Omental fat pad (tissue), 4 donors: Measurements from ENCODE around the gene PRKD3. TPM values are rescaled to one million over a fixed set of nuclear protein-coding genes. Genes with fewer than 3 reads are reported as not detected.

ENCODE experiments used
- ATAC-seq: fragments of 150-250 bp; one replicate; pipeline ENCODE4 v1.9.1; 2016; ENCODE audit warnings: mild to moderate bottlenecking, moderate library complexity; ENCODE audit not compliant: low FRiP score
- DNase-seq: peaks from one replicate; pipeline ENCODE4 v3.0.0-alpha.2; 2019; ENCODE audit warnings: low spot score
- CTCF ChIP-seq, 3 donors: fragments of 450-650 bp; IDR thresholded peaks; one replicate each; pipeline ENCODE4 v1.5.1; 2016 to 2017; ENCODE audit warnings: antibody characterized with exemption in 3 of 3, mild to moderate bottlenecking in 3 of 3, moderate library complexity in 2 of 3
- small RNA-seq: library from RNA; depleted of rRNA; stranded (forward); fragments of <200 nt; gene quantifications from one replicate; pipeline ENCODE3, GENCODE V24; 2016
- total RNA-seq, 4 donors: library from RNA; depleted of rRNA; stranded (reverse); fragments of >200 nt; gene quantifications; one replicate each; pipeline ENCODE4 v1.1.0, GENCODE V29; 2016

Gene PRKD3
- total RNA-seq, 4 donors from 2014 or later: 26.4 to 68.3 (median 42.3) TPM

DNA sequence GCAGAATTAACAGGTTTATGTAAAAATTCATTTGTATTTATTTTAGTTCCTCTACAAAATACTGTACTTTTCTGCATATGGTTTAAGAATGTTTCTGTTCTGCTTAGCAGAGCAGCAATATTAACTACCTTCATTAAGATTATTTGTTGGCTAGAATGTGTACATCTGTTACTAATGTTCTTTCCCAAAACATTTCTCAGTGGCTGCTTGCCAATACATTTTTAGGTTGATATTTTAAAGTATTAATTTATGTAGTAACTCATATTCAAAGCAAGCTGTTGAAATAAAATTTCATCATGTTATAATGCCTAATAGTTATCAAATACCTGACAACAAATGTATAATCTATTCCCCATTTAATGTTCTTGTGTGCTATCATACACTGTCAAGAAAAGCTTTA is 40.3 kb downstream of the PRKD3 start:
- no peak for TF ChIP-seq CTCF (IDR thresholded peaks at IDR 0.05)
- ATAC-seq: no peak
- no peak for DNase-seq

DNA sequence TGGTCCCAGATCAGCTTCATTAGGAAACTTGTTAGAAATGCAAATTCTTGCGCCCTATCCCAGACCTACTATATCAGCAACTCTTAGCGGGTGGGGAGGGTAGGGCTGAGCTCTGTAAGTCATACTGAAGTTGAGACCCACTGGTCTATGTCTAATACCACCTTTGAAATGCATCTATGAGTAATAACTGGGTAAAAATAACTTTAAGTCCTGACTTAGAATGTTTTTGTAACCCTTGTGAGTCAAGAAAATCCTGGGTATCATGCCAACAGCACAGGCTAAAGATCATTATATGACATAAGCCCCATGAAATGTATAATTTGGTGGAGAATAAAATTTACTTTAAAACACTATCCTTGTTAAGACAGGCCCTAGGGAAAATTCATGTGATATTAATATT is 41.4 kb downstream of the PRKD3 start:
- ATAC-seq (peak; percentile 62), DNase-seq (no peak)
- TF ChIP-seq CTCF (IDR thresholded peaks at IDR 0.05): no peak

DNA sequence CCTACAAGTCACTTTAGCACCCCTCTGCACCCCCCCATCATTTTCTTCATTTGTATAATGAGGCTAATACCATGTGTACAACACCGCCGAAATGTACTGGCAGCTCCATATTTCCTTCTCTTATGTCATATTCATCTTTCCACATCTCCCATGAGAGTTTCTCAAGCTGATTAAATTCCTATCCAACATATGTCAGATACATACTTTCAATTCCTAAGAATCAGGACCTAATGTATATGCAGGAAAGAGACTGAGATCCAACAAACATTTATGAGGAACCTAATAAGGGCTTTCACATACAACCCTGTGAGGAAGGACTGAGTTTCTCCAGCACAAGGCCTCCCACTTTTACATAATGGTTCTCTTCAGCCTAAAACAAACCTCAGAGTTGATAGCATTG is 41.9 kb downstream of the PRKD3 start:
- no peak for DNase-seq
- no peak for TF ChIP-seq CTCF (IDR thresholded peaks at IDR 0.05)
- no peak for ATAC-seq

DNA sequence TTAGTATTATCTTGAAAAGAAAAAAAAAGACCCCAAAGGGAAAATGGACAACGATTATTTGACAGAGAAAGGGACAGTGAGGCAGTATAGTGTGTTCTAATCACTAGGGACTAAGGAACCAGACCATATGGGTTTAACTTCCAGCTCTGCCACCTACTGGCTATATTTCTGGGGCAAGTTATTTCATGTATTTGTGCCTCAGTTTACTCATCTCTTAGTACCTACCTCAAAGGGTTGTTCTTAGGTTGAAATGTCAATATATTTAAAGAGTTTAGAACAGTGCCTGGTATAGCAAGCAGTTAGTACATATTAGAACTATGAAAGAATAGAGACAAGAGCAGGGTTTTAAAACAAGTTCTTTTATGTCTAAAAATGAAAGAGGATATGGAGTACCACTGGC is 42.7 kb downstream of the PRKD3 start:
- no peak for DNase-seq
- TF ChIP-seq CTCF (IDR thresholded peaks at IDR 0.05): no peak
- ATAC-seq: no peak

- TF ChIP-seq CTCF (IDR thresholded peaks at IDR 0.05): no peak
- no peak for ATAC-seq
- DNase-seq: no peak
Observed at GRCh38 chr2:37276291-37276690, 48.3 kb downstream of the PRKD3 start.

Small RNAs within 50 kb of the gene (small RNA-seq; reads per million reads assigned to genes)
- gene RNU6-939P: not detected

Other genes starting within 250 kb of the PRKD3 start
- gene HEATR5B, start 240.5 kb downstream of the PRKD3 start, total RNA-seq: 10 to 100 TPM; 27.7 to 50.4 (median 35.5) TPM
- 10 to 100 TPM; 16.6 to 38.5 (median 17.2) TPM for gene GPATCH11, start 240.3 kb downstream of the PRKD3 start, total RNA-seq
- gene EIF2AK2, start 167.9 kb downstream of the PRKD3 start, total RNA-seq: 10 to 100 TPM; 19.1 to 46.8 (median 22.5) TPM
- gene SULT6B1, start 136.2 kb downstream of the PRKD3 start, total RNA-seq: not detected
- 10 to 100 TPM; 14.1 to 23.7 (median 20.1) TPM for gene CEBPZOS, start 128.3 kb downstream of the PRKD3 start, total RNA-seq
- 10 to 100 TPM; 30.6 to 67.3 (median 40.9) TPM for gene CEBPZ, start 93.2 kb downstream of the PRKD3 start, total RNA-seq
- 10 to 100 TPM; 11.9 to 17.3 (median 12.5) TPM for gene NDUFAF7, start 93.2 kb downstream of the PRKD3 start, total RNA-seq
- 10 to 100 TPM in 1 of 4 donors, 1 to 10 TPM in 3; 1.9 to 10.9 (median 5.3) TPM for gene QPCT, start 19.8 kb upstream of the PRKD3 start, total RNA-seq